Prostate gland (tissue), 2 donors: ENCODE measurements around the gene PTPRT. TPM values are rescaled to one million over a fixed set of nuclear protein-coding genes. Genes with fewer than 3 reads are reported as not detected.

Source experiments
- DNase-seq: peaks from one replicate; pipeline ENCODE4 v3.0.0-alpha.2; 2019; ENCODE audit warnings: low spot score
- H3K27ac ChIP-seq, 2 donors: fragments of 200-600 bp; sonication (generic); 2 replicates each; pipeline ENCODE4 v1.5.1; 2017 to 2019
- H3K27me3 ChIP-seq: fragments of 200-600 bp; sonication (generic); replicated peaks from 2 replicates; pipeline ENCODE4 v1.5.1; 2019; ENCODE audit not compliant: insufficient read depth
- H3K36me3 ChIP-seq, 2 donors: fragments of 200-600 bp; sonication (generic); 1 replicate in 1 of 2; 2 replicates in 1 of 2; pipeline versions ENCODE4 v1.5.1 to v1.8.1; 2017 to 2019
- H3K4me1 ChIP-seq: fragments of 200-600 bp; sonication (generic); replicated peaks from 2 replicates; pipeline ENCODE4 v1.5.1; 2019
- H3K4me3 ChIP-seq, 2 donors: fragments of 200-600 bp; sonication (generic); 2 replicates each; pipeline ENCODE4 v1.5.1; 2017 to 2019
- H3K9me3 ChIP-seq: fragments of 200-600 bp; sonication (generic); 2 replicates; pipeline ENCODE4 v1.5.1; 2017
- CTCF ChIP-seq, 4 experiments: fragments of 200-600 bp in 2 of 4; fragments of 450-650 bp in 2 of 4; sonication (generic) in 2 of 4; IDR thresholded peaks; 1 replicate in 3 of 4; 2 replicates in 1 of 4; pipeline ENCODE4 v1.5.1; 2016 to 2019; ENCODE audit warnings: antibody characterized with exemption in 4 of 4, mild to moderate bottlenecking in 2 of 4, moderate library complexity in 2 of 4
- POLR2A ChIP-seq: fragments of 450-650 bp; IDR thresholded peaks from one replicate; pipeline ENCODE4 v1.6.1; 2016; ENCODE audit warnings: antibody characterized with exemption, mild to moderate bottlenecking
- POLR2AphosphoS5 ChIP-seq: sonication (generic); formaldehyde crosslinking; IDR thresholded peaks from one replicate; pipeline ENCODE4 v1.6.1; 2017; ENCODE audit warnings: antibody characterized with exemption
- WGBS: methylation state at CpG from one replicate; pipeline ENCODE4 v1.1.5; 2018; 5-methylcytosine and 5-hydroxymethylcytosine counted together
- intact Hi-C: fragments of 100-400 bp; cut with DNase I; formaldehyde crosslinking; loops from one replicate; pipeline ENCODE4 v1.14.2; 2022
- total RNA-seq, 2 donors: library from RNA; depleted of rRNA; stranded (reverse); fragments of >200 nt; gene quantifications; one replicate each; pipeline ENCODE4 v1.1.0, GENCODE V29; 2016

Gene PTPRT
- total RNA-seq, 2 donors from 2014 or later = 1.5 to 3.5 TPM

GRCh38 chr20:42708266-42708665 is 481.4 kb downstream of the PTPRT start:
- Histone ChIP-seq H3K27me3 (no peaks in the 10 kb centered on the region), H3K9me3 (no peaks in the 10 kb centered on the region), H3K27ac (no peak overlapping the region), H3K4me3 (no peak overlapping the region), H3K4me1 (no peaks in the 10 kb centered on the region), H3K36me3 (no peaks in the 10 kb centered on the region)
- TF ChIP-seq POLR2AphosphoS5 (no peak), CTCF (IDR thresholded peaks at IDR 0.05) (no peak), POLR2A (no peak)
- intact Hi-C loops = no loop called here
- 81% methylated on average over 3 of the region's 3 CpGs for WGBS
- no peak for DNase-seq

GRCh38 chr20:42706759-42707158 is 482.9 kb downstream of the PTPRT start:
- intact Hi-C loops = no loop called here
- Histone ChIP-seq H3K4me3 (no peak overlapping the region), H3K27ac (no peak overlapping the region), H3K9me3 (no peaks in the 10 kb centered on the region), H3K4me1 (no peaks in the 10 kb centered on the region), H3K36me3 (no peaks in the 10 kb centered on the region), H3K27me3 (no peaks in the 10 kb centered on the region)
- DNase-seq = no peak
- TF ChIP-seq POLR2A = no peak
- no peak for TF ChIP-seq CTCF (IDR thresholded peaks at IDR 0.05)
- TF ChIP-seq POLR2AphosphoS5 = peak; percentile 54
- WGBS = 4% methylated on average over 1 of the region's 1 CpG

GRCh38 chr20:42705550-42705949 is 484.2 kb downstream of the PTPRT start:
- Histone ChIP-seq H3K9me3 (no peaks in the 10 kb centered on the region), H3K4me1 (no peaks in the 10 kb centered on the region), H3K36me3 (no peaks in the 10 kb centered on the region), H3K27me3 (no peaks in the 10 kb centered on the region), H3K27ac (no peak overlapping the region), H3K4me3 (no peak overlapping the region)
- intact Hi-C loops = no loop called here
- TF ChIP-seq POLR2A (no peak), POLR2AphosphoS5 (no peak), CTCF (IDR thresholded peaks at IDR 0.05) (no peak)
- no peak for DNase-seq

GRCh38 chr20:42703744-42704143 is 486.0 kb downstream of the PTPRT start:
- no peaks in the 10 kb centered on the region for H3K27me3 ChIP-seq
- no peak for TF ChIP-seq POLR2AphosphoS5
- WGBS = 92% methylated on average over 6 of the region's 6 CpGs
- intact Hi-C loops = no loop called here
- no peak overlapping the region for H3K4me3 ChIP-seq
- DNase-seq = no peak
- no peaks in the 10 kb centered on the region for H3K36me3 ChIP-seq
- H3K4me1 ChIP-seq = no peaks in the 10 kb centered on the region
- no peaks in the 10 kb centered on the region for H3K9me3 ChIP-seq
- H3K27ac ChIP-seq = no peak overlapping the region

GRCh38 chr20:42701948-42702347 is 487.8 kb downstream of the PTPRT start:
- DNase-seq = no peak
- Histone ChIP-seq H3K4me1 (no peaks in the 10 kb centered on the region), H3K27ac (no peak overlapping the region), H3K27me3 (no peaks in the 10 kb centered on the region), H3K9me3 (no peaks in the 10 kb centered on the region), H3K36me3 (no peaks in the 10 kb centered on the region), H3K4me3 (no peak overlapping the region)
- TF ChIP-seq POLR2A (no peak), CTCF (IDR thresholded peaks at IDR 0.05) (no peak), POLR2AphosphoS5 (no peak)
- WGBS = 74% methylated on average over 4 of the region's 4 CpGs
- intact Hi-C loops = no loop called here
